HEK293 (cell line): ENCODE data around the gene NRF1.

Experiments used
- CTCF ChIA-PET: fragments of 350-600 bp; formaldehyde crosslinking; extraction: SDS; loops from one replicate; lab custom pipeline; 2021; ENCODE audit warnings: antibody characterized with exemption; lab: Yijun Ruan, JAX
- POLR2A ChIA-PET: fragments of 300-600 bp; formaldehyde crosslinking; extraction: SDS; loops from one replicate; lab custom pipeline; 2020; ENCODE audit warnings: antibody characterized with exemption, inconsistent platforms; lab: Yijun Ruan, JAX
- H3K27ac ChIP-seq: fragments of 200-500 bp; sonication (Bioruptor generic); 2 replicates; pipeline ENCODE4 v1.5.1; 2014; ENCODE audit warnings: low read depth, low read length, control low read depth, inconsistent platforms; ENCODE audit errors: extremely low read depth
- H3K36me3 ChIP-seq, 2 experiments: fragments of 200-500 bp in 1 of 2; sonication (Bioruptor generic) in 1 of 2; 1 replicate in 1 of 2; 2 replicates in 1 of 2; pipeline ENCODE4 v1.5.1; 2014 to 2017; ENCODE audit warnings: inconsistent platforms in 2 of 2, low read length in 2 of 2; ENCODE audit not compliant: control insufficient read depth in 2 of 2, insufficient read depth in 1 of 2
- H3K4me1 ChIP-seq: fragments of 200-500 bp; sonication (Bioruptor generic); 2 replicates; pipeline ENCODE4 v1.5.1; 2014; ENCODE audit warnings: mild to moderate bottlenecking, low read length, inconsistent platforms; ENCODE audit not compliant: control insufficient read depth, insufficient read depth
- H3K4me3 ChIP-seq: 2 replicates; pipeline ENCODE4 v1.5.1; 2011; ENCODE audit warnings: low read depth, mild to moderate bottlenecking, control low read depth, low read length, moderate library complexity
- H3K9me3 ChIP-seq: fragments of 200-500 bp; sonication (Bioruptor generic); 2 replicates; pipeline ENCODE4 v1.5.1; 2014; ENCODE audit warnings: low read depth, low read length, inconsistent platforms; ENCODE audit not compliant: control insufficient read depth, insufficient read depth
- BCL11B ChIP-seq: fragments of 450-650 bp; formaldehyde crosslinking; IDR thresholded peaks from 2 replicates; pipeline ENCODE4 v1.5.1; 2016; ENCODE audit warnings: low read depth, missing biosample characterization, missing genetic modification characterization
- HOXA7 ChIP-seq: sonication (generic); formaldehyde crosslinking; IDR thresholded peaks from 2 replicates; pipeline ENCODE4 v1.8.1; 2022; ENCODE audit warnings: missing genetic modification reagents, borderline replicate concordance
- WT1 ChIP-seq: fragments of 450-650 bp; formaldehyde crosslinking; IDR thresholded peaks from 2 replicates; pipeline ENCODE4 v1.5.1; 2016; ENCODE audit warnings: missing biosample characterization, missing genetic modification characterization
- ZBTB17 ChIP-seq: fragments of 450-650 bp; formaldehyde crosslinking; IDR thresholded peaks from 2 replicates; pipeline ENCODE4 v1.5.1; 2016; ENCODE audit warnings: missing biosample characterization, missing genetic modification characterization
- ZBTB8A ChIP-seq: fragments of 450-650 bp; formaldehyde crosslinking; IDR thresholded peaks from 2 replicates; pipeline ENCODE4 v1.5.1; 2016; ENCODE audit warnings: missing biosample characterization, missing genetic modification characterization
- ZEB2 ChIP-seq: fragments of 450-650 bp; formaldehyde crosslinking; IDR thresholded peaks from 2 replicates; pipeline ENCODE4 v1.5.1; 2016; ENCODE audit warnings: missing biosample characterization, missing genetic modification characterization
- ZFP3 ChIP-seq: fragments of 450-650 bp; formaldehyde crosslinking; IDR thresholded peaks from 2 replicates; pipeline ENCODE4 v1.5.1; 2016; ENCODE audit warnings: low read depth, missing biosample characterization, missing genetic modification characterization
- ZFP41 ChIP-seq: fragments of 450-650 bp; formaldehyde crosslinking; IDR thresholded peaks from 2 replicates; pipeline ENCODE4 v1.5.1; 2016; ENCODE audit warnings: missing biosample characterization, missing genetic modification characterization, borderline replicate concordance
- ZNF133 ChIP-seq: fragments of 450-650 bp; formaldehyde crosslinking; IDR thresholded peaks from 2 replicates; pipeline ENCODE4 v1.5.1; 2016; ENCODE audit warnings: missing biosample characterization, missing genetic modification characterization
- ZNF146 ChIP-seq: fragments of 450-650 bp; formaldehyde crosslinking; IDR thresholded peaks from 2 replicates; pipeline ENCODE4 v1.5.1; 2016; ENCODE audit warnings: missing biosample characterization, missing genetic modification characterization
- ZNF211 ChIP-seq: fragments of 450-650 bp; formaldehyde crosslinking; IDR thresholded peaks from 2 replicates; pipeline ENCODE4 v1.5.1; 2016; ENCODE audit warnings: low read depth, missing biosample characterization, missing genetic modification characterization
- ZNF274 ChIP-seq, 2 experiments: fragments of 200-500 bp in 1 of 2; fragments of 450-650 bp in 1 of 2; sonication (Bioruptor generic) in 1 of 2; formaldehyde crosslinking in 1 of 2; IDR thresholded peaks; 2 replicates each; pipeline versions ENCODE4 v1.5.1 to v1.6.1; 2014 to 2016; ENCODE audit warnings: borderline replicate concordance in 1 of 2, inconsistent platforms in 1 of 2, low read length in 1 of 2, missing biosample characterization in 1 of 2, missing genetic modification characterization in 1 of 2
- ZNF335 ChIP-seq: fragments of 450-650 bp; formaldehyde crosslinking; conservative IDR thresholded peaks from 2 replicates; pipeline ENCODE4 v1.5.1; 2016; ENCODE audit warnings: missing biosample characterization, missing genetic modification characterization
- ZNF391 ChIP-seq: fragments of 450-650 bp; formaldehyde crosslinking; IDR thresholded peaks from 2 replicates; pipeline ENCODE4 v1.5.1; 2016; ENCODE audit warnings: low read depth, missing biosample characterization, missing genetic modification characterization, borderline replicate concordance
- ZNF394 ChIP-seq: fragments of 450-650 bp; formaldehyde crosslinking; IDR thresholded peaks from 2 replicates; pipeline ENCODE4 v1.5.1; 2016; ENCODE audit warnings: missing biosample characterization, missing genetic modification characterization, mild to moderate bottlenecking, moderate library complexity, borderline replicate concordance
- ZNF404 ChIP-seq: fragments of 450-650 bp; formaldehyde crosslinking; IDR thresholded peaks from 2 replicates; pipeline ENCODE4 v1.5.1; 2017; ENCODE audit warnings: missing biosample characterization, missing genetic modification characterization
- ZNF585B ChIP-seq: fragments of 450-650 bp; formaldehyde crosslinking; IDR thresholded peaks from 2 replicates; pipeline ENCODE4 v1.5.1; 2016; ENCODE audit warnings: missing biosample characterization, missing genetic modification characterization
- ZNF600 ChIP-seq: fragments of 450-650 bp; formaldehyde crosslinking; IDR thresholded peaks from 2 replicates; pipeline ENCODE4 v1.5.1; 2016; ENCODE audit warnings: missing biosample characterization, missing genetic modification characterization
- ZNF707 ChIP-seq: fragments of 450-650 bp; formaldehyde crosslinking; IDR thresholded peaks from 2 replicates; pipeline ENCODE4 v1.5.1; 2016; ENCODE audit warnings: missing biosample characterization, missing genetic modification characterization
- ZNF76 ChIP-seq: fragments of 450-650 bp; formaldehyde crosslinking; IDR thresholded peaks from 2 replicates; pipeline ENCODE4; 2016; ENCODE audit warnings: low read depth, missing biosample characterization, missing genetic modification characterization, borderline replicate concordance
- ZNF791 ChIP-seq: fragments of 450-650 bp; formaldehyde crosslinking; IDR thresholded peaks from 2 replicates; pipeline ENCODE4 v1.5.1; 2016; ENCODE audit warnings: missing biosample characterization, missing genetic modification characterization
- ZNF830 ChIP-seq: fragments of 450-650 bp; IDR thresholded peaks from 2 replicates; pipeline ENCODE4 v1.5.0; 2018; ENCODE audit warnings: missing biosample characterization, missing genetic modification characterization, low read depth, mild to moderate bottlenecking, moderate library complexity
- ZNF843 ChIP-seq: fragments of 450-650 bp; formaldehyde crosslinking; IDR thresholded peaks from 2 replicates; pipeline ENCODE4 v1.5.1; 2016; ENCODE audit warnings: missing biosample characterization, missing genetic modification characterization
- TF ChIP-seq, protein P1 (sequence below): fragments of 450-650 bp; formaldehyde crosslinking; IDR thresholded peaks from 2 replicates; pipeline ENCODE4 v1.5.1; 2016; ENCODE audit warnings: missing biosample characterization, missing genetic modification characterization
- TF ChIP-seq, protein P2 (sequence below): fragments of 450-650 bp; formaldehyde crosslinking; IDR thresholded peaks from 2 replicates; pipeline ENCODE4 v1.5.1; 2016; ENCODE audit warnings: missing biosample characterization, missing genetic modification characterization, borderline replicate concordance
- TF ChIP-seq, protein P3 (sequence below): fragments of 450-650 bp; IDR thresholded peaks from 2 replicates; pipeline ENCODE4 v1.5.1; 2018; ENCODE audit warnings: missing biosample characterization, missing genetic modification characterization

NRF1 gene

DNA sequence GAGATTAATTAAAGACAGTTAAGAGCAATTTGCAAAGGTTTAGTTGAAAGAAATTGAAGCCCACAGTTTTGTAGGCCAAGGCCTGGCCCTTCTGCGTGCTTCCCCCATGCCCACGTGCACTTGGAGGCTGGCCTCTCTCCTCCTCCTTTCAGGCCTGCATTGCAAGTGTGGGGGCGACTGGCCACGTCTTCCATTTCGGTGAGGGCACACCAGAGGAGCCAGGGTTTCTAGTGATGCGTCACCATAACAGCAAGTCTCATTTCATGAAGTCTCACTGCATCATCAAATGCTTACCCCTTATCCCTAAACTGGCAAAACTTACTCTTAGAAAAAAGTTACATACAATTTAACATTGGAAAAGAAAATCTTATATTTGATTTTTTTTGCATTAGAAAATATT, 141.2 kb downstream of the NRF1 start (continued):
- TF ChIP-seq BCL11B (no peak), WT1 (tag by site-specific recombination) (no peak), ZNF600 (no peak), ZNF707 (tag by site-specific recombination) (no peak), ZEB2 (tag by site-specific recombination) (no peak)
- TF ChIP-seq, protein P1, sequence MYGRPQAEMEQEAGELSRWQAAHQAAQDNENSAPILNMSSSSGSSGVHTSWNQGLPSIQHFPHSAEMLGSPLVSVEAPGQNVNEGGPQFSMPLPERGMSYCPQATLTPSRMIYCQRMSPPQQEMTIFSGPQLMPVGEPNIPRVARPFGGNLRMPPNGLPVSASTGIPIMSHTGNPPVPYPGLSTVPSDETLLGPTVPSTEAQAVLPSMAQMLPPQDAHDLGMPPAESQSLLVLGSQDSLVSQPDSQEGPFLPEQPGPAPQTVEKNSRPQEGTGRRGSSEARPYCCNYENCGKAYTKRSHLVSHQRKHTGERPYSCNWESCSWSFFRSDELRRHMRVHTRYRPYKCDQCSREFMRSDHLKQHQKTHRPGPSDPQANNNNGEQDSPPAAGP (tag by site-specific recombination) = no peak

- Histone ChIP-seq H3K27ac (no peak overlapping the region), H3K4me3 (no peak overlapping the region)
- POLR2A ChIA-PET = no interaction called here
- TF ChIP-seq ZNF76 (tag by site-specific recombination) (no peak), ZNF791 (tag by site-specific recombination) (no peak), ZBTB8A (tag by site-specific recombination) (no peak), ZNF394 (tag by site-specific recombination) (no peak), ZNF585B (tag by site-specific recombination) (no peak), ZNF830 (tag by site-specific recombination) (no peak)
- TF ChIP-seq, all 188 proteins: peak for 0
- CTCF ChIA-PET = no interaction called here
- no peaks in the 10 kb centered on the region for H3K9me3 ChIP-seq
- H3K4me1 ChIP-seq = no peaks in the 10 kb centered on the region
- H3K36me3 ChIP-seq = peaks cover 0 to 14% of the 10 kb centered on the region in 2 experiments; a peak in 2 of 3 replicates
Measured at GRCh38 chr7:129754406-129754805, 142.9 kb downstream of the NRF1 start.

DNA sequence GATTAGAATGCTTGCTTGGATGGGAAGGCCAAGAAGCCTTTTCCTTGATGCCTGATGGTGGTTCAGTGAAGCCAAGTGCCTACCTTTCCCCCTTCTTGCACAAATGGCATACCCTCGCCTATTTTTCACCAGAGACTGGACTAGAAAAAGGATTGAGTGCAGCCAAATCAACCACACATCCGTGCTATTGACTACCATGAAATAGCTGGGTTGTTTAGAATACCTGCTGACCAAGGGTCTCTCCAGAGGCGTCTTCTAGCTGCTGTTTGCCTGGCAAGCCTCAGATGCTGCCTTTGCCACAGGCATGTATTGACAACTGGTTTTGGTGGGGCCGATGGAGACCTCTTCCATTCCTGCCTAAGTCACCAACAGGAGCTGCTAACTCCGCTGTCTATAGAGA, 146.5 kb downstream of the NRF1 start:
- H3K36me3 ChIP-seq = peaks cover 0 to 8% of the 10 kb centered on the region in 2 experiments; a peak in 2 of 3 replicates
- ChIA-PET POLR2A (no interaction called here), CTCF (no interaction called here)
- no peaks in the 10 kb centered on the region for H3K4me1 ChIP-seq
- H3K4me3 ChIP-seq = no peak overlapping the region
- no peak overlapping the region for H3K27ac ChIP-seq
- H3K9me3 ChIP-seq = no peaks in the 10 kb centered on the region
- TF ChIP-seq HOXA7 (no peak), ZFP3 (tag by site-specific recombination) (no peak), ZNF830 (tag by site-specific recombination) (no peak), ZNF391 (no peak), ZNF274 (IDR thresholded peaks at IDR 0.05; ENCODE audit: low read length) (no peak), ZNF274 (tag by site-specific recombination; IDR thresholded peaks at IDR 0.05; ENCODE audit: borderline replicate concordance) (no peak), ZNF335 (tag by site-specific recombination) (no peak), ZNF133 (tag by site-specific recombination) (no peak), ZNF146 (no peak), ZNF843 (no peak), ZNF211 (tag by site-specific recombination) (no peak), ZBTB17 (tag by site-specific recombination) (no peak), ZNF404 (no peak), ZFP41 (tag by site-specific recombination) (no peak), ZNF585B (tag by site-specific recombination) (no peak), BCL11B (no peak)
- TF ChIP-seq, protein P2, sequence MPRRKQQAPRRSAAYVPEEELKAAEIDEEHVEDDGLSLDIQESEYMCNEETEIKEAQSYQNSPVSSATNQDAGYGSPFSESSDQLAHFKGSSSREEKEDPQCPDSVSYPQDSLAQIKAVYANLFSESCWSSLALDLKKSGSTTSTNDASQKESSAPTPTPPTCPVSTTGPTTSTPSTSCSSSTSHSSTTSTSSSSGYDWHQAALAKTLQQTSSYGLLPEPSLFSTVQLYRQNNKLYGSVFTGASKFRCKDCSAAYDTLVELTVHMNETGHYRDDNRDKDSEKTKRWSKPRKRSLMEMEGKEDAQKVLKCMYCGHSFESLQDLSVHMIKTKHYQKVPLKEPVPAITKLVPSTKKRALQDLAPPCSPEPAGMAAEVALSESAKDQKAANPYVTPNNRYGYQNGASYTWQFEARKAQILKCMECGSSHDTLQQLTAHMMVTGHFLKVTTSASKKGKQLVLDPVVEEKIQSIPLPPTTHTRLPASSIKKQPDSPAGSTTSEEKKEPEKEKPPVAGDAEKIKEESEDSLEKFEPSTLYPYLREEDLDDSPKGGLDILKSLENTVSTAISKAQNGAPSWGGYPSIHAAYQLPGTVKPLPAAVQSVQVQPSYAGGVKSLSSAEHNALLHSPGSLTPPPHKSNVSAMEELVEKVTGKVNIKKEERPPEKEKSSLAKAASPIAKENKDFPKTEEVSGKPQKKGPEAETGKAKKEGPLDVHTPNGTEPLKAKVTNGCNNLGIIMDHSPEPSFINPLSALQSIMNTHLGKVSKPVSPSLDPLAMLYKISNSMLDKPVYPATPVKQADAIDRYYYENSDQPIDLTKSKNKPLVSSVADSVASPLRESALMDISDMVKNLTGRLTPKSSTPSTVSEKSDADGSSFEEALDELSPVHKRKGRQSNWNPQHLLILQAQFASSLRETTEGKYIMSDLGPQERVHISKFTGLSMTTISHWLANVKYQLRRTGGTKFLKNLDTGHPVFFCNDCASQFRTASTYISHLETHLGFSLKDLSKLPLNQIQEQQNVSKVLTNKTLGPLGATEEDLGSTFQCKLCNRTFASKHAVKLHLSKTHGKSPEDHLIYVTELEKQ (tag by site-specific recombination) = no peak
- TF ChIP-seq, protein P3, sequence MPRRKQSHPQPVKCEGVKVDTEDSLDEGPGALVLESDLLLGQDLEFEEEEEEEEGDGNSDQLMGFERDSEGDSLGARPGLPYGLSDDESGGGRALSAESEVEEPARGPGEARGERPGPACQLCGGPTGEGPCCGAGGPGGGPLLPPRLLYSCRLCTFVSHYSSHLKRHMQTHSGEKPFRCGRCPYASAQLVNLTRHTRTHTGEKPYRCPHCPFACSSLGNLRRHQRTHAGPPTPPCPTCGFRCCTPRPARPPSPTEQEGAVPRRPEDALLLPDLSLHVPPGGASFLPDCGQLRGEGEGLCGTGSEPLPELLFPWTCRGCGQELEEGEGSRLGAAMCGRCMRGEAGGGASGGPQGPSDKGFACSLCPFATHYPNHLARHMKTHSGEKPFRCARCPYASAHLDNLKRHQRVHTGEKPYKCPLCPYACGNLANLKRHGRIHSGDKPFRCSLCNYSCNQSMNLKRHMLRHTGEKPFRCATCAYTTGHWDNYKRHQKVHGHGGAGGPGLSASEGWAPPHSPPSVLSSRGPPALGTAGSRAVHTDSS (tag by site-specific recombination) = no peak
